Fibroblast of skin of right quadriceps (primary cell): ENCODE data around the gene CTSC.

ENCODE experiments used
- DNase-seq: peaks from one replicate; pipeline ENCODE4 v3.0.0-alpha.2; 2013

The CTSC gene

GRCh38 chr11:88315015-88315414, 22.5 kb downstream of the CTSC start:
- DNase-seq, result no peak

- no peak for DNase-seq
These were observed 24.1 kb downstream of the CTSC start for GRCh38 chr11:88313441-88313840.

- DNase-seq, result no peak
These were observed 24.9 kb downstream of the CTSC start for GRCh38 chr11:88312628-88313027.

- DNase-seq, result peak; percentile 8
These were observed 27.3 kb downstream of the CTSC start for GRCh38 chr11:88310246-88310645.

- no peak for DNase-seq
These were observed 29.0 kb downstream of the CTSC start for GRCh38 chr11:88308576-88308975.

GRCh38 chr11:88307749-88308425, 29.6 kb downstream of the CTSC start:
- DNase-seq, result no peak

GRCh38 chr11:88306785-88307184, 30.8 kb downstream of the CTSC start:
- no peak for DNase-seq

- DNase-seq, result no peak
These were observed 32.1 kb downstream of the CTSC start for GRCh38 chr11:88305430-88305829.

GRCh38 chr11:88304352-88304751, 33.2 kb downstream of the CTSC start:
- DNase-seq, result no peak

GRCh38 chr11:88303037-88303436, 34.5 kb downstream of the CTSC start:
- DNase-seq, result no peak

GRCh38 chr11:88301488-88302140, 35.9 kb downstream of the CTSC start:
- peak; percentile 35 for DNase-seq

GRCh38 chr11:88300888-88301487, 36.5 kb downstream of the CTSC start:
- no peak for DNase-seq

- DNase-seq, result no peak
These were observed 39.7 kb downstream of the CTSC start for GRCh38 chr11:88297863-88298262.

GRCh38 chr11:88297421-88297820, 40.1 kb downstream of the CTSC start:
- no peak for DNase-seq

GRCh38 chr11:88295028-88295427, 42.5 kb downstream of the CTSC start:
- no peak for DNase-seq

GRCh38 chr11:88293931-88294330, 43.6 kb downstream of the CTSC start:
- DNase-seq, result peak; percentile 71

GRCh38 chr11:88292171-88292843, 45.2 kb downstream of the CTSC start:
- peak; percentile 22 for DNase-seq

GRCh38 chr11:88288560-88288959, 49.0 kb downstream of the CTSC start:
- DNase-seq, result no peak

GRCh38 chr11:88284336-88285050, 53.0 kb downstream of the CTSC start:
- DNase-seq, result no peak

GRCh38 chr11:88282747-88283515, 54.6 kb downstream of the CTSC start:
- DNase-seq, result no peak

- DNase-seq, result no peak
These were observed 56.2 kb downstream of the CTSC start for GRCh38 chr11:88281317-88281712.

- DNase-seq, result no peak
These were observed 56.7 kb downstream of the CTSC start for GRCh38 chr11:88280673-88281316.
